ENCODE data around the gene ALKBH5.

The ALKBH5 gene

GRCh38 chr17:18247613-18248001 is 64.0 kb downstream of the ALKBH5 start:
- DNase-seq, result no peak

- DNase-seq, result peak; percentile 50
Observed at GRCh38 chr17:18248300-18248731, 64.7 kb downstream of the ALKBH5 start.

GRCh38 chr17:18248811-18249210 is 65.2 kb downstream of the ALKBH5 start:
- DNase-seq, result no peak

- no peak for DNase-seq
Observed at GRCh38 chr17:18250259-18250658, 66.6 kb downstream of the ALKBH5 start.

GRCh38 chr17:18250708-18251107 is 67.1 kb downstream of the ALKBH5 start:
- no peak for DNase-seq

- no peak for DNase-seq
Observed at GRCh38 chr17:18251204-18251603, 67.6 kb downstream of the ALKBH5 start.

GRCh38 chr17:18252160-18252559 is 68.5 kb downstream of the ALKBH5 start:
- DNase-seq, result no peak

GRCh38 chr17:18253187-18253884 is 69.7 kb downstream of the ALKBH5 start:
- no peak for DNase-seq

GRCh38 chr17:18253947-18254821 is 70.6 kb downstream of the ALKBH5 start:
- no peak for DNase-seq

GRCh38 chr17:18254888-18255649 is 71.4 kb downstream of the ALKBH5 start:
- no peak for DNase-seq

GRCh38 chr17:18256351-18256750 is 72.7 kb downstream of the ALKBH5 start:
- DNase-seq, result no peak

- DNase-seq, result no peak
Observed at GRCh38 chr17:18256776-18257175, 73.1 kb downstream of the ALKBH5 start.

GRCh38 chr17:18257268-18257981 is 73.8 kb downstream of the ALKBH5 start:
- DNase-seq, result no peak

- peak; percentile 32 for DNase-seq
Observed at GRCh38 chr17:18257982-18258355, 74.3 kb downstream of the ALKBH5 start.

GRCh38 chr17:18258356-18259038 is 74.9 kb downstream of the ALKBH5 start, which contains the start of gene FLII:
Gene FLII (minus strand): TSS chr17:18258738. CDS start chr17:18258690, 48 bp downstream.
- DNase-seq, result peak; percentile 52

All from T-helper 9 cell (primary cell).